Chondrocyte (in vitro differentiated cells): Measurements from ENCODE around the gene PKM. TPM values are rescaled to one million over a fixed set of nuclear protein-coding genes. Genes with fewer than 3 reads are reported as not detected.

Source experiments
- DNase-seq: peaks from one replicate; pipeline ENCODE4 v3.0.0; 2021; ENCODE audit warnings: mixed read lengths, low spot score
- H3K27ac Mint-ChIP-seq: one replicate; pipeline ENCODE4 v1.8.0; 2021; ENCODE audit warnings: mild to moderate bottlenecking, moderate library complexity, mixed read lengths; ENCODE audit not compliant: unreplicated experiment
- H3K27me3 Mint-ChIP-seq: 2 replicates; pipeline ENCODE4 v1.8.0; 2021; ENCODE audit warnings: low read depth, mixed read lengths
- H3K36me3 Mint-ChIP-seq: 2 replicates; pipeline ENCODE4 v1.8.0; 2021; ENCODE audit warnings: low read depth, mixed read lengths
- H3K4me1 Mint-ChIP-seq: 2 replicates; pipeline ENCODE4 v1.8.0; 2021; ENCODE audit warnings: low read depth, mild to moderate bottlenecking, mixed read lengths
- H3K4me3 Mint-ChIP-seq: one replicate; pipeline ENCODE4 v1.8.0; 2021; ENCODE audit warnings: mild to moderate bottlenecking, moderate library complexity, mixed read lengths; ENCODE audit not compliant: unreplicated experiment
- H3K9me3 Mint-ChIP-seq: 2 replicates; pipeline ENCODE4 v1.8.0; 2021; ENCODE audit warnings: low read depth, mixed read lengths
- total RNA-seq: library from RNA; stranded (reverse); gene quantifications from 3 replicates; pipeline ENCODE4 v1.2.1, GENCODE V29; 2021
- TF ChIP-seq, protein P1 (sequence below): fragments of 200-600 bp; sonication (generic); IDR thresholded peaks from 2 replicates; pipeline ENCODE4 v1.5.0; 2021; ENCODE audit warnings: antibody characterized with exemption, mild to moderate bottlenecking, moderate library complexity

PKM gene
- total RNA-seq, 1 donor from 2014 or later, result 976 TPM

DNA sequence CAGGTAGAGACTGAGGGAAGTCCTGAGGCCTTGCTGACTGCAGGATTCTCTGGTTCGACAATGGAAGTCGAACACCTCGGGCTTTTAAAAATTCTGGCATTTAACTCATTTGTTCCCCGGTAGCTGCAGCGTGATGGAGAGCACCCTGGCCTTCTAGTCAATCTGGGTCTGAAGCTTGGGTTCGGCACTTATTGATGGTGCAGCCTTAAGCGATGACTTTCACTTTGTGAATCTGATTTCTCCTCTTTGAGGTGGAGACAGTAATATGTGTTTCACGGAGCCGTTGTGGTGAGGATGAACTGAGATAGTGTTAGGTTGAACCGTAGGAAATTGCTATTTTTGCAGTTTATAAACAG lies 42.0 kb upstream of the PKM start:
- H3K9me3 Mint-ChIP-seq, result no peaks in the 10 kb centered on the region
- H3K27ac Mint-ChIP-seq, result peak overlapping the region; percentile 73
- no peak for DNase-seq
- TF ChIP-seq, protein P1, sequence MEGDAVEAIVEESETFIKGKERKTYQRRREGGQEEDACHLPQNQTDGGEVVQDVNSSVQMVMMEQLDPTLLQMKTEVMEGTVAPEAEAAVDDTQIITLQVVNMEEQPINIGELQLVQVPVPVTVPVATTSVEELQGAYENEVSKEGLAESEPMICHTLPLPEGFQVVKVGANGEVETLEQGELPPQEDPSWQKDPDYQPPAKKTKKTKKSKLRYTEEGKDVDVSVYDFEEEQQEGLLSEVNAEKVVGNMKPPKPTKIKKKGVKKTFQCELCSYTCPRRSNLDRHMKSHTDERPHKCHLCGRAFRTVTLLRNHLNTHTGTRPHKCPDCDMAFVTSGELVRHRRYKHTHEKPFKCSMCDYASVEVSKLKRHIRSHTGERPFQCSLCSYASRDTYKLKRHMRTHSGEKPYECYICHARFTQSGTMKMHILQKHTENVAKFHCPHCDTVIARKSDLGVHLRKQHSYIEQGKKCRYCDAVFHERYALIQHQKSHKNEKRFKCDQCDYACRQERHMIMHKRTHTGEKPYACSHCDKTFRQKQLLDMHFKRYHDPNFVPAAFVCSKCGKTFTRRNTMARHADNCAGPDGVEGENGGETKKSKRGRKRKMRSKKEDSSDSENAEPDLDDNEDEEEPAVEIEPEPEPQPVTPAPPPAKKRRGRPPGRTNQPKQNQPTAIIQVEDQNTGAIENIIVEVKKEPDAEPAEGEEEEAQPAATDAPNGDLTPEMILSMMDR, result peak; percentile 61
- H3K27me3 Mint-ChIP-seq, result no peaks in the 10 kb centered on the region
- peak overlapping the region; percentile 74 for H3K4me3 Mint-ChIP-seq
- peaks cover 30% of the 10 kb centered on the region for H3K4me1 Mint-ChIP-seq
- peaks cover 9% of the 10 kb centered on the region for H3K36me3 Mint-ChIP-seq

DNA sequence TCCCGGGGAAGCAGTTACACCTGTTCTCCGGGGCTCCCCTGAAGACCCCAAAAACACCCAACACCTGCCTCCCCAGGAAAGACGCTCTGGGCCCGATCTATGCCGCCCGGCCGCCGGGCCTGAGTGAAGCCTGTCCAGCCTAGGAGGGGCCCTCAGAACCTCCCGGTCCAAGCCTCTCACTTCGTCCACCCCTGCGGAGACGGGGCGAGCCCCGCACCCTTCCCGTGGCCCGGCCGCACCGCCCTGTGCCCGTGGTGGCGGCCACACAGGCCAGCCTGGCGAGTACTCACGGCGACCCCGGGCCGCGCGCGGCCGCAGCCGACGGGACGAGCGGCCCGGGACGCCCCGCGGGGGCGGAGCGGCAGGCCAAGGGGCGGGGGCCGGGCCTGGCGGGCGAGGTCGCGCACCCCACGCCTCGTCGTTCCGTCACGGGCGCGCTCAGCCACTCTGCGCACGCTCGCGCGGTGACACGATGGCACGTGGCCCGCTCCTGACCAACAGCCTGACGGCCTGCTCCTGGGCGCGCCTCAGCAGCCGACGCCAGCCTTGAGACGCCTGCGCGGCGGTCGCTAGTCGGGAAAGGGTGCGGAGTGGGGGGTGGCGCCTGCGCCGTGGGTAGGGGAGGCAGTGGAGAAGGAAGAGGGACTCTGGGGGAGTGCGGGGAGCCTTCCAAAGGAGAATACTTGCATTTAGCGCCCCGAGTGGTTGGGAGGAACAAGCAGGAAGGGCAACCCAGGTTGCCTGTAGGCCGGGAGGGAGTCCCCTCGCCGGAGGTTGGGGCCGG lies 41.4 kb upstream of the PKM start, which contains the start of gene PARP6:
PARP6 (minus strand) TSS at position 342 of the 784 bp plus-strand sequence. CDS start 5,077 bp downstream, outside the sequence.
- H3K4me1 Mint-ChIP-seq, result peaks cover 30% of the 10 kb centered on the region
- H3K4me3 Mint-ChIP-seq, result peak within 1 kb of the TSS; percentile 89
- peak; percentile 100 for DNase-seq
- peak within 1 kb of the TSS; percentile 85 for H3K27ac Mint-ChIP-seq
- TF ChIP-seq, protein P1, result peak; percentile 83
- peaks cover 9% of the 10 kb centered on the region for H3K36me3 Mint-ChIP-seq
- H3K9me3 Mint-ChIP-seq, result no peaks in the 10 kb centered on the region
- H3K27me3 Mint-ChIP-seq, result no peaks in the 10 kb centered on the region

DNA sequence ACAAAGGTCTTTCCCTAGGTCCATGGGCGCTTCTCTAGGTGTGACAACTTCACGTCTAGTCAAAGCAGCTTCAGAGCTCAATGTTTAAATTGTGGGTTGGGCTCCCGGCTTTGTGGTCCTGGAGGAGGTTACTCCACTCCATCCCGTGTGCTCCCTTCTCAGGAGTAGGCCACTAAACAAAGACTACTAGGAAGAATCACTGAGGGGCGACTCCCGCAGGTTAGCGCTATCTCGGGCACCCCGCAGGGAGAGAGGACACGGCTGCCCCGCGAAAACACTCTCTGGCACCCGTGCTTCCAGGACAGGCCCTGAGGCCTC lies 40.9 kb upstream of the PKM start:
- no peaks in the 10 kb centered on the region for H3K9me3 Mint-ChIP-seq
- H3K4me1 Mint-ChIP-seq, result peaks cover 30% of the 10 kb centered on the region
- H3K36me3 Mint-ChIP-seq, result peaks cover 12% of the 10 kb centered on the region
- TF ChIP-seq, protein P1, result no peak
- no peaks in the 10 kb centered on the region for H3K27me3 Mint-ChIP-seq
- H3K4me3 Mint-ChIP-seq, result peak overlapping the region; percentile 89
- DNase-seq, result no peak
- peak overlapping the region; percentile 85 for H3K27ac Mint-ChIP-seq

DNA sequence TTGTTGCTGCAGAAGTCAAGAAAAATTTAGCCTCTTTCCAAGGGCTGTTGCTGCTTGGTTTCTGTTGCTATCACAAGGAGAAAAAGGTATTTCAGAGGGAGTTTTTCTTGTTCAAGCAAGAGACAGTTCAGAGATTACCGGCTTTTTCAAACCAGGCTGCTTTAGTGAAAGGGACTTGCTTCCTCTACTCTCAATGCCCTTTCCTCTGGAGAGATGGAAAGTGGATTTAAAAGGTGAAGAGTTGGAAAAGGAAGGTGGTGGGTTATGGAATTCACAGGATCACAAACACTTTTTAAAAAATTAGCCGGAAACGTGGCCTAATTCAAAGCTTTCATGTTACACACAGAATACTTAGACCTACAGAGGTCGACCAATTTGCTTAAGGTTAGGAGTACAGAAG lies 40.2 kb upstream of the PKM start:
- TF ChIP-seq, protein P1, result no peak
- Mint-ChIP-seq H3K27ac (no peak overlapping the region), H3K27me3 (no peaks in the 10 kb centered on the region)

DNA sequence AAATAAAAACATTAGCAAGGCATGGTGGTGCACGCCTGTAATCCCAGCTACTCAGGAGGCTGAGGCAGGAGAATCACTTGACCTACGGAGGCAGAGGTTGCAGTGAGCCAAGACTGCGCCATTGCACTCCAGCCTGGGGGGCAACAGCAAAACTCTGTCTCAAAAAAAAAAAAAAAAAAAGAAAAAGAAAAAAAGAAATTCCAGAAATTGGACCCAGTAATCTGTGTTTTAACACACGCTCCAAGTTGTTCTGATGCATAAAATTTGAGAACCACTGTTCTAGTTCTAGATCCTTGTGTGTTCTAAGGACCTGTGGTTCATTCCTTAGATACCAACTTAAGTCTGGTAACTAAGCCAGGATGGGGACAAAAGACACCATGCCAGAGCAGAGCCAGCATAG lies 38.7 kb upstream of the PKM start:
- no peaks in the 10 kb centered on the region for H3K9me3 Mint-ChIP-seq
- H3K4me3 Mint-ChIP-seq, result no peak overlapping the region
- H3K36me3 Mint-ChIP-seq, result peaks cover 23% of the 10 kb centered on the region
- no peaks in the 10 kb centered on the region for H3K27me3 Mint-ChIP-seq
- DNase-seq, result no peak
- H3K4me1 Mint-ChIP-seq, result peaks cover 30% of the 10 kb centered on the region
- TF ChIP-seq, protein P1, result no peak
- H3K27ac Mint-ChIP-seq, result no peak overlapping the region

More for the DNA sequence above, 40.2 kb upstream of the PKM start:
- Mint-ChIP-seq H3K36me3 (peaks cover 15% of the 10 kb centered on the region), H3K9me3 (no peaks in the 10 kb centered on the region), H3K4me1 (peaks cover 30% of the 10 kb centered on the region), H3K4me3 (peak overlapping the region; percentile 89)
- DNase-seq, result no peak
